ENCODE measurements around the gene SCN3B.

DNA sequence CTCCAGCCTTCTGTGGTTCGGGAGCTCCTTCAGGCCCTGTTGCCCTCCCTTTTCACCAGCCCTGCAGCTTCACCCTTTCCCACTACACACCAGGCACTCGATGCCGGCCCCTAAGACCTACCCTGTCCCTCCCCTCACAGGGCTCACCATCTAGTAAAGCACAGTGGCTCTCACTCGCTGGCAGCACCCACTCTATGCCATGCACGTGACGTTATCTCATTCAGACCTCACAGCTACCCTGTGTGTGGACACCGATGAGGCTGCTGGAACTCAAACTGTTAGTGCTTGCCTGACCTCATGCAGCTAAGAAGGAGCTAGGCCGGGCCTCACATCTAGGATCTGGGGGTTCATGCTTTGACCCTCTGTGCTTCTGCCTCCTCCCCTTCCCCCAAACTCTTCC, 45.5 kb downstream of the SCN3B start:
- TF ChIP-seq, protein P1, sequence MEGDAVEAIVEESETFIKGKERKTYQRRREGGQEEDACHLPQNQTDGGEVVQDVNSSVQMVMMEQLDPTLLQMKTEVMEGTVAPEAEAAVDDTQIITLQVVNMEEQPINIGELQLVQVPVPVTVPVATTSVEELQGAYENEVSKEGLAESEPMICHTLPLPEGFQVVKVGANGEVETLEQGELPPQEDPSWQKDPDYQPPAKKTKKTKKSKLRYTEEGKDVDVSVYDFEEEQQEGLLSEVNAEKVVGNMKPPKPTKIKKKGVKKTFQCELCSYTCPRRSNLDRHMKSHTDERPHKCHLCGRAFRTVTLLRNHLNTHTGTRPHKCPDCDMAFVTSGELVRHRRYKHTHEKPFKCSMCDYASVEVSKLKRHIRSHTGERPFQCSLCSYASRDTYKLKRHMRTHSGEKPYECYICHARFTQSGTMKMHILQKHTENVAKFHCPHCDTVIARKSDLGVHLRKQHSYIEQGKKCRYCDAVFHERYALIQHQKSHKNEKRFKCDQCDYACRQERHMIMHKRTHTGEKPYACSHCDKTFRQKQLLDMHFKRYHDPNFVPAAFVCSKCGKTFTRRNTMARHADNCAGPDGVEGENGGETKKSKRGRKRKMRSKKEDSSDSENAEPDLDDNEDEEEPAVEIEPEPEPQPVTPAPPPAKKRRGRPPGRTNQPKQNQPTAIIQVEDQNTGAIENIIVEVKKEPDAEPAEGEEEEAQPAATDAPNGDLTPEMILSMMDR (conservative IDR thresholded peaks at IDR 0.05; ENCODE audit: low read depth, low read length): no peak
- TF ChIP-seq EZH2 (IDR thresholded peaks at IDR 0.05; ENCODE audit: low read length, unreplicated experiment): no peak
